Nephron progenitor cell (in vitro differentiated cells): Measurements from ENCODE around the gene ZNF280C.

ENCODE experiments used
- DNase-seq: peaks from one replicate; pipeline ENCODE4 v3.0.0; 2021
- H3K27ac Mint-ChIP-seq: 2 replicates; pipeline ENCODE4 v1.8.0; 2021; ENCODE audit warnings: mild to moderate bottlenecking, moderate library complexity, mixed read lengths
- H3K27me3 Mint-ChIP-seq: 2 replicates; pipeline ENCODE4 v1.8.0; 2021; ENCODE audit warnings: mild to moderate bottlenecking, low read depth, mixed read lengths; ENCODE audit not compliant: poor library complexity
- H3K36me3 Mint-ChIP-seq: 2 replicates; pipeline ENCODE4 v1.8.0; 2021; ENCODE audit warnings: low read depth, mixed read lengths
- H3K4me1 Mint-ChIP-seq: 2 replicates; pipeline ENCODE4 v1.8.0; 2021; ENCODE audit warnings: mixed read lengths
- H3K4me3 Mint-ChIP-seq: 2 replicates; pipeline ENCODE4 v1.8.0; 2021; ENCODE audit warnings: mild to moderate bottlenecking, moderate library complexity, mixed read lengths
- H3K9me3 Mint-ChIP-seq: 2 replicates; pipeline ENCODE4 v1.8.0; 2021; ENCODE audit warnings: mild to moderate bottlenecking, moderate library complexity, mixed read lengths
- TF ChIP-seq, protein P1 (sequence below): fragments of 200-600 bp; sonication (generic); IDR thresholded peaks from 2 replicates; pipeline ENCODE4 v1.5.0; 2021; ENCODE audit warnings: antibody characterized with exemption

Gene ZNF280C

DNA sequence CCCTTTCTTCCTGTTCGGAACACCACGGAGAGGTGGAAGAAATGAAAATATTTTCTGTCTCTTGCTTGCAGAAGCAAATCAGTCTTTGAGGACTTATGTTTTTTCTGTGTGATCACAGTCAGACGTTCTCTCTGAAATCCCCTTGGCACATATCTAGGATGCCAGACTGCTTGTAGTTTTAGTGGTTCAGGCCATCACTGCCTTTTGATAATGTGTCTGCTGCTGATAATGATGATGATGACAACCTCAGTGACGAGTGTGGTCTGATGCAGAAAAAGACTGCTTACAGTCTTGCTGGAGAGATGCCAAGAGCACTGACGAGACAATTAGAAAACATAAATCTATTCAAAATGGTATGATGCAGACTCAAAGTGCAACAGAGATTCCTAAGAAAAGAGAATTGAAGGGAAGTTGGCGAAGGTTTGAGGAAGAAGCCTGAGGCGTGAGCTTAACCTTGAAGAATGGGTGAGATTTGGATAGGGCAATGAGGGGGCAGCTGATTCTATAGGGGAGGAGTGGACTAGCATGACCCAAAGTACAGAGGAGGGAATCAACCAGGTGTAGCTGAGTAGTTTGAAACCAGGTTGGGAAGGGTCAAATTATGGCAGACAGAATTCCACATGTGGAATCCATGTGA, 89.0 kb downstream of the ZNF280C start:
- Mint-ChIP-seq H3K27ac (no peak overlapping the region), H3K4me1 (no peaks in the 10 kb centered on the region), H3K9me3 (peaks cover 34% of the 10 kb centered on the region), H3K4me3 (no peak overlapping the region), H3K27me3 (peaks cover 3% of the 10 kb centered on the region), H3K36me3 (no peaks in the 10 kb centered on the region)
- DNase-seq: no peak
- TF ChIP-seq, protein P1, sequence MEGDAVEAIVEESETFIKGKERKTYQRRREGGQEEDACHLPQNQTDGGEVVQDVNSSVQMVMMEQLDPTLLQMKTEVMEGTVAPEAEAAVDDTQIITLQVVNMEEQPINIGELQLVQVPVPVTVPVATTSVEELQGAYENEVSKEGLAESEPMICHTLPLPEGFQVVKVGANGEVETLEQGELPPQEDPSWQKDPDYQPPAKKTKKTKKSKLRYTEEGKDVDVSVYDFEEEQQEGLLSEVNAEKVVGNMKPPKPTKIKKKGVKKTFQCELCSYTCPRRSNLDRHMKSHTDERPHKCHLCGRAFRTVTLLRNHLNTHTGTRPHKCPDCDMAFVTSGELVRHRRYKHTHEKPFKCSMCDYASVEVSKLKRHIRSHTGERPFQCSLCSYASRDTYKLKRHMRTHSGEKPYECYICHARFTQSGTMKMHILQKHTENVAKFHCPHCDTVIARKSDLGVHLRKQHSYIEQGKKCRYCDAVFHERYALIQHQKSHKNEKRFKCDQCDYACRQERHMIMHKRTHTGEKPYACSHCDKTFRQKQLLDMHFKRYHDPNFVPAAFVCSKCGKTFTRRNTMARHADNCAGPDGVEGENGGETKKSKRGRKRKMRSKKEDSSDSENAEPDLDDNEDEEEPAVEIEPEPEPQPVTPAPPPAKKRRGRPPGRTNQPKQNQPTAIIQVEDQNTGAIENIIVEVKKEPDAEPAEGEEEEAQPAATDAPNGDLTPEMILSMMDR: no peak

DNA sequence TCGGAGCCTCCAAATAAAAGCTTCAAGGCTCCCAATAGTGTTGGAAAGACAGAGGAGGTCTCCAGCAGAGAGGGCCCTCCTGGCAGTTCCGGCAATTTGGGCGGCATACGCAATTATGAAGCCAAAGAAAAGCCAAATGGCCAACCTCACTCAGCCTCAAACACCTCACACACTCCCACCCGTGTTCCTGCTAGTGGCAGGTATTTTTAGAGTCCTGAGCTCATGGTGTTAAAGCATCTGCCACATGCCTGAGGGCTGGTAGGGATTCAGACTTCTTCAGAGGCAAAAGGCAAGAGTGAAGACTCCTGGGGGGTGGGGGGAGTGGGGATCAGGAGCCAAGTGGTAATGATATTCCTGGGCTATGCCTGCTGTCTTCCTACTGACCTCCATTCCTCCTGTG, 89.5 kb downstream of the ZNF280C start:
- no peaks in the 10 kb centered on the region for H3K36me3 Mint-ChIP-seq
- H3K27ac Mint-ChIP-seq: no peak overlapping the region
- DNase-seq: no peak
- H3K9me3 Mint-ChIP-seq: peaks cover 31% of the 10 kb centered on the region
- no peak overlapping the region for H3K4me3 Mint-ChIP-seq
- H3K27me3 Mint-ChIP-seq: peaks cover 4% of the 10 kb centered on the region
- H3K4me1 Mint-ChIP-seq: peaks cover 2% of the 10 kb centered on the region
- TF ChIP-seq, protein P1: no peak

DNA sequence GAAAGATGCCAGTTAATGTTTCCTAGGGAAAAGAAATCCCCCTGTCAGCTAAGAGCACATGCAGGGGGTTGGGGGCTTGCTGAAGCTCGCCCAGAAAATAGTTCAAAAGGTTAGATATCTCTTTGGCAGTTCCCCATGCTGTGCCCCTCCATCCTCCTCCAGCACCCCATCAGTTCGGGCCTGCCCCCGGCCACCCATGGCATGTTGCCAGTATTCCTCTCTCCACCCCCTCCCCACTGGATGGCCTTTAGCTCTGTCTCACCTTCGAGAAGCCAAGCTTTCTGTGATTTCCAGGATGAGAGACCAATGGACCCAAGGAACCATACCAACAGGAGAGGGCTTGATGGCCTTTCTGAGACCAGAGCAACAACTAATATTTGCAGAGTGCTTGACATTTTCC, 91.8 kb downstream of the ZNF280C start:
- no peak overlapping the region for H3K4me3 Mint-ChIP-seq
- H3K4me1 Mint-ChIP-seq: peaks cover 14% of the 10 kb centered on the region
- TF ChIP-seq, protein P1: no peak
- H3K27me3 Mint-ChIP-seq: peaks cover 22% of the 10 kb centered on the region
- peaks cover 34% of the 10 kb centered on the region for H3K9me3 Mint-ChIP-seq
- no peak overlapping the region for H3K27ac Mint-ChIP-seq
- no peak for DNase-seq
- no peaks in the 10 kb centered on the region for H3K36me3 Mint-ChIP-seq

DNA sequence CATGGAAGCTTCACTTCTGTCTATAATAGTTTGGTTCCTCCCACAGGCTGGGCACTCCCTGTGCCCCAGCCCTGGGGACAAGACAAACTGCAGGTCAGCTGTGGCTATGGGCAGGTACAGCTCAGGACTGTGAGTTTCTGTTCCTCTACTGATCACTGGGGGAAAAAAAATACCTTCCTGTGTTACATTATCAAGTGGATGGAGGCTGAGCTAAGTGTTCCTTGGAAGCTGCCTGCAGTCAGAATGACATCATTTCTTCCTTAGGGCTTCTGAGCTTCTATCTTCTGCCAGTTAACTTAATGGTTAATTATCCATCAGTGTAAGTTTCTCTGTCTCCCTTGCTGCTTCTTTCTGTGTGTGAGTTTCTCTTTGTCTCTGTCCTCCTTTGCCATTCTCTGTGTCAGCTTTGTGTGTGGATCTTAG, 92.3 kb downstream of the ZNF280C start:
- Mint-ChIP-seq H3K36me3 (no peaks in the 10 kb centered on the region), H3K4me1 (peaks cover 14% of the 10 kb centered on the region), H3K27ac (no peak overlapping the region), H3K9me3 (peaks cover 34% of the 10 kb centered on the region), H3K27me3 (peaks cover 23% of the 10 kb centered on the region), H3K4me3 (no peak overlapping the region)
- TF ChIP-seq, protein P1: no peak
- no peak for DNase-seq

DNA sequence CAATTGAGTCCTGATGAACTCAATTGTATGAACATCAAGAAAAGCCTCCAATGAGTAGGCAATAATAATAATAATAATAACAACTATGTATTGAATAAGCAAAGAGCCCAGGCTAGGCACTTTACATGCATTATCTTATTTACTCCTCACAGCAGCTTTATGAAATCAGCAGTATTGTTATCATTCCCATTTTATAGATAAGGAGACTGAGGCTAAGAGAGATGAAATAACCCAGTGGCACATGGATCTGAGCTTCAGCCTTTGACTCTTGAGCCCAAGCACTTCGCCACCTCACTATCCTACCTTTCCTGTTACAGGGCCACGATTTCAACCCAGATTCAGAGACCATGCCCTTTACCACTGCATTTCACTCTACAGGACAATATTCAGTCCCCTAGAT, 93.8 kb downstream of the ZNF280C start:
- H3K4me1 Mint-ChIP-seq: peaks cover 19% of the 10 kb centered on the region
- DNase-seq: no peak
- H3K9me3 Mint-ChIP-seq: peaks cover 39% of the 10 kb centered on the region
- H3K27ac Mint-ChIP-seq: no peak overlapping the region
- H3K36me3 Mint-ChIP-seq: no peaks in the 10 kb centered on the region
- no peak overlapping the region for H3K4me3 Mint-ChIP-seq
- TF ChIP-seq, protein P1: no peak
- peaks cover 34% of the 10 kb centered on the region for H3K27me3 Mint-ChIP-seq

DNA sequence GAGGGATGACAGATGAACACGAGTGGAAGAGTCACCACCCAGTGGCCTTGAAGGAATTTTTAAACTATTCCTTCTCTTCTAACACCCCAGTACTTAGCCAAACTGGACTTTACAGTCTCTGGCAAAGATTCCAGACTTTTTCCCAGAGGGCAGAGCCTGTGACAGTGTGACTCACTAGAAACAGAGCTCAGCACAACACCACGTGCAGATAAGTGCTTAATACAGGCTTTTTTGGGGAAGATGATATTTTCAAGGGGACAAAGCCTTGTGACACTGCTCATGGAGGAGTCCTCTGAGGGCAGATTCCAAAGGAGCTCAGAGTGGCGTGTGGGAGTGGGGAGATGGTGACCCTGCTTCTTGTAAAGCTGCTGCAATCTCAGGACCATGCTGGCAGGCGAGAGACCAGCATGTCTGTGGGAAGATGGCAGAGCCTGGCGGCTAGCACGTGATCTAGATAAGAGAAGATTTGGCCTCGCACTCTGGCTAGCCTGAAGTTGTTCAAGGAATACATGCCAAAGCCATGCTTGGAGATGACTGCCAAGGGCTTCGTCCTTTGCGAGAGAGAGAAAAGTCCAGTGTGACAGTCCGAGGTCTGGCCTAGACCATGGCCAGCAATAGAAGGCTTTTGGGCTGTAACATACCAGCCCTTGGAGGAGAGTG, 94.5 kb downstream of the ZNF280C start:
- peaks cover 38% of the 10 kb centered on the region for H3K9me3 Mint-ChIP-seq
- no peaks in the 10 kb centered on the region for H3K36me3 Mint-ChIP-seq
- H3K27ac Mint-ChIP-seq: no peak overlapping the region
- peaks cover 34% of the 10 kb centered on the region for H3K27me3 Mint-ChIP-seq
- H3K4me3 Mint-ChIP-seq: no peak overlapping the region
- H3K4me1 Mint-ChIP-seq: peaks cover 19% of the 10 kb centered on the region
- no peak for DNase-seq
- TF ChIP-seq, protein P1: no peak
